HG02938 (cell line): ENCODE measurements around the gene ALPL.

Experiments used
- ATAC-seq: cut with Tn5 transposase; IDR thresholded peaks from one replicate; pipeline ENCODE4 v1.9.1; 2021; ENCODE audit warnings: mild to moderate bottlenecking, moderate library complexity; ENCODE audit not compliant: unreplicated experiment

The ALPL gene

GRCh38 chr1:21596174-21596573 is 87.0 kb downstream of the ALPL start:
- no peak for ATAC-seq

GRCh38 chr1:21596628-21597027 is 87.4 kb downstream of the ALPL start:
- ATAC-seq: no peak

- ATAC-seq: no peak
These were observed 88.5 kb downstream of the ALPL start for GRCh38 chr1:21597753-21598152.

GRCh38 chr1:21598417-21598816 is 89.2 kb downstream of the ALPL start:
- no peak for ATAC-seq

- no peak for ATAC-seq
These were observed 89.7 kb downstream of the ALPL start for GRCh38 chr1:21598904-21599303.

GRCh38 chr1:21599402-21599801 is 90.2 kb downstream of the ALPL start:
- no peak for ATAC-seq

- ATAC-seq: no peak
These were observed 92.2 kb downstream of the ALPL start for GRCh38 chr1:21601278-21602048.

GRCh38 chr1:21603177-21604138 is 94.2 kb downstream of the ALPL start:
- no peak for ATAC-seq

GRCh38 chr1:21604208-21604957 is 95.2 kb downstream of the ALPL start:
- ATAC-seq: no peak

GRCh38 chr1:21605012-21605715 is 95.9 kb downstream of the ALPL start:
- ATAC-seq: no peak

GRCh38 chr1:21605964-21606705 is 96.9 kb downstream of the ALPL start:
- ATAC-seq: no peak

- ATAC-seq: no peak
These were observed 98.6 kb downstream of the ALPL start for GRCh38 chr1:21607549-21608529.

- no peak for ATAC-seq
These were observed 99.6 kb downstream of the ALPL start for GRCh38 chr1:21608798-21609197.

- ATAC-seq: no peak
These were observed 100.8 kb downstream of the ALPL start for GRCh38 chr1:21610027-21610426.

- no peak for ATAC-seq
These were observed 102.0 kb downstream of the ALPL start for GRCh38 chr1:21610989-21611785.

GRCh38 chr1:21612057-21612456 is 102.8 kb downstream of the ALPL start:
- ATAC-seq: no peak

- ATAC-seq: no peak
These were observed 104.0 kb downstream of the ALPL start for GRCh38 chr1:21613072-21613867.
